ENCODE results near the gene KLHL30.

Gene KLHL30

DNA sequence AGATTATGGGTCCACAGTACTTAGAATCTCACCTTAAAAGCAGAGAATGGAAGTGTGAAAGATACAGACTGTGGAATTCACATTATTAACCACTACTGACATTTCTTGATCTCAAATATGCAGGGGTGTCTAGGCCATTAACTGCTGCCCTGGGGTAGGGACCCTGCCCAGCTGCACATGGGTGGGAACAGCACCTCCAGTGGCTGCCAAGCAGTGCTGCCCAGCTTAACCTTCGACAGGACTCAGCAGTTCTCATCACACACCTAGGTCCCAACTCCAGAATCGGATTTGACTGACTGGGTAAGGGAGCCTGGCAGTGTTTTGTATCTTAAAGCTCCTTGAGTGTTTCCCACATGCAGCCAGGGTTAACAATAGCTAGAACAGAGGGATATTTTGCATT, 35.2 kb downstream of the KLHL30 start:
- DNase-seq (ENCODE audit: low read depth in 1 of 2, low spot score in 1 of 2): no peak

DNA sequence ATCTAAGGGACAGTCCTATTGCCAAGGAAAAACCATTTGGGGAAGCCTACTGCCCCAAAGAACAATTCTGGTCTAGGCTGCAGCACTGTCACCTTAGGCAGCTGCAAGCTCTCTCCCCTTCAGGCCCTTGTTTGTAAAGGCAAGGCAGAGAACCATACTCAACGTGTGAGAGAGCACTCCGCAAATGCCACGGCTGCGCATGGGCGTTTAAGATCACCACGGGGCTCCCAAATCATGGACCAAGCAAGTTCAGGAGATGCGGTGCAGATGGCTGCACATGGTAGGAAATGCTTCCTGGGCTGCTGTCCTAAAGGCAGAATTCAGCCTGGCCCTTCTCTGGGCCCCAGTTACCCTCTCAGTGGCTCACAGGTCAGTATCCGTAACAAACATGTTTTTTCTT, 35.8 kb downstream of the KLHL30 start:
- DNase-seq (ENCODE audit: low read depth in 1 of 2, low spot score in 1 of 2): no peak

DNA sequence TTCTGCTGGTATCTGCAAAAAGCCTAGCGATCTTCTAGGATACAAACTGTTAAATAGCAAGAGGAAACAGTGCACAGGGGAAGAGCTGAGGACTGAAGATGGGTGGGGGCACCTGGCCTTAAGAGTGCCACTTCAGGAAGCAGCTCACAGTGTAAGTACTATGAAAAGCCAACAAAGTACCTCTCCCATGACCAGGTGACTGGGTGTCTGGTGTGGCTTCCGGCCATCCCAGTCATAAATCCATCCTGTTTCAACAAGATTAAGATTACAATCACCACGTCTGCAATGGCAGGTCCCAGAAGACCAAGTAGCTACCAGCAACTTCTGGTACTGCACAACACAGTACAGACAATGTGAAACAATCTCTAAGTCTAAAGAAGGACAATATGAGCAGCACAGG, 36.2 kb downstream of the KLHL30 start:
- no peak for DNase-seq (ENCODE audit: low read depth in 1 of 2, low spot score in 1 of 2)

DNA sequence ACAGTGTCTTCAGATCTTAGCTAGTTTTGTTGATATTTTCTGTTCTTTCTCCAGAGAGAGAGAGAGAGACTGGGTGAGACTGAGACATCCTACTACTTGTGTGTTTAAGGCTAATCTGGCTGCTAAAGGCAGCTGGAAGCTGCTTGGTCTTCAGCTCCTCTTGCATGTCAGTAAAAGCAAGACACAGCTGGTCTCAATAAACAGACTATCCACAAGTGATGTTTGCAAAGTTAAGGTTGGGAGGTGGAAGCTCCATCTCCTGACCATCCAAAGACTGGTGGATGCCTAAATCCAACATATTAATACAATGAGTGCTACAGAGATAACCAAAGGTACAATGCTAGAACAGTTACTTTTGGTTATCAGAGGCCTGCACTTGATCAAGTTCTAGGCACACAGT, 38.1 kb downstream of the KLHL30 start:
- no peak for DNase-seq (ENCODE audit: low read depth in 1 of 2, low spot score in 1 of 2)

DNA sequence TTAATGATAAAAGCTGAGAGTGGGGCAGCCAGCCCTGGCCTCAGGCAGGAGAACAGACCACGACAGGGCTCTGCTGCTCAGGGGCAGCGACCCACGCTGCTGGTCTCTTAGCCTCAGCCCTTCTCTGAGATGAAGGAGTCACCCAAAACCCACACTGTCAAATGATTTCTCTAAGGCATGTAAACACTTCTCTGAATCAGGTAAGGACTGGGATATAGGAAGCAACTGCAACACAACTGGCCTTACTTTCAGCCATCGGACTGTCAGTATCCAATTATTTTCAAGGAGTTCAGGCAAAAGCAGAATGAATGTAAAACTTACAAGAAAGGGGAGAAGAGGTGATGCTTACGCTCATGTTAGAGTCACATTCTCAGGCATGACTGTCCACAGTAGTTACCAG, 42.1 kb downstream of the KLHL30 start:
- no peak for DNase-seq (ENCODE audit: low read depth in 1 of 2, low spot score in 1 of 2)

DNA sequence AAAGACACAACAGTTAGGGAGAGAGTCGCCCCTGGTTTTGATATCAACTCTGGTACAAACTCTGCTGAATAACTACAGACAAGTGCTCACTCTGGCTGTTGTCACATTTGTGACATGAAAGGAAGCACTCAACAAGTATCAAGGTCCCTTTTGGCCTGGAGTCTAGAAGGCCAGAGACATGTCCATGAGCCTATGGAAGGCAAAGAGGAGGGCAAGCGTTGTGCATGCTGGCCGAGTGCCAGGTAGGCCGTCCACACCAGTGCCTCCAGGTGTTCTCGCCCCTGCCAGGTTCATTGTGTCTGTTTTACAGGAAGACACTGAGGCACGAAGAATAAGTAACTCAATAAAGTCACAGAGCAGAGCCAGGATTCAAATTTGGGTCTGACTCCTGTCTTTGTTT, 43.9 kb downstream of the KLHL30 start:
- DNase-seq (ENCODE audit: low read depth in 1 of 2, low spot score in 1 of 2): no peak

DNA sequence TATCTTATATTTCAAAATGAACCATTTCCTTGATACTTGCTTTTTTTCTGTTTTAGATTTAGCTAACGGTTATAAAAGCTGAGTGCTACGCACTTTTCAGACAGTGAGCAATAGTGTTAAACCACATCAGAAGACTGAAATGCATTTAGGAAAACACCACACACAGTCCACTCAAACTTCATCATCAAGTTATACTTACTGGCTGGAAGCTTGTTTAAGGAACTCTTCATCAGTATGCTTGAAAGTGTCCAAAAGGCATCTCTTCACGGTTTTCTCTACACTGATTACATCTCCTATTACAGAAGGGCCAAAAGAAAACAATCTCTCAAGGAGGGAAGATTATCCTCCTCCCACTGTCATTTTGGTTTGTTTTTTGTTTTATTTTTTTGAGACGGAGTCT, 45.4 kb downstream of the KLHL30 start:
- no peak for DNase-seq (ENCODE audit: low read depth in 1 of 2, low spot score in 1 of 2)

DNA sequence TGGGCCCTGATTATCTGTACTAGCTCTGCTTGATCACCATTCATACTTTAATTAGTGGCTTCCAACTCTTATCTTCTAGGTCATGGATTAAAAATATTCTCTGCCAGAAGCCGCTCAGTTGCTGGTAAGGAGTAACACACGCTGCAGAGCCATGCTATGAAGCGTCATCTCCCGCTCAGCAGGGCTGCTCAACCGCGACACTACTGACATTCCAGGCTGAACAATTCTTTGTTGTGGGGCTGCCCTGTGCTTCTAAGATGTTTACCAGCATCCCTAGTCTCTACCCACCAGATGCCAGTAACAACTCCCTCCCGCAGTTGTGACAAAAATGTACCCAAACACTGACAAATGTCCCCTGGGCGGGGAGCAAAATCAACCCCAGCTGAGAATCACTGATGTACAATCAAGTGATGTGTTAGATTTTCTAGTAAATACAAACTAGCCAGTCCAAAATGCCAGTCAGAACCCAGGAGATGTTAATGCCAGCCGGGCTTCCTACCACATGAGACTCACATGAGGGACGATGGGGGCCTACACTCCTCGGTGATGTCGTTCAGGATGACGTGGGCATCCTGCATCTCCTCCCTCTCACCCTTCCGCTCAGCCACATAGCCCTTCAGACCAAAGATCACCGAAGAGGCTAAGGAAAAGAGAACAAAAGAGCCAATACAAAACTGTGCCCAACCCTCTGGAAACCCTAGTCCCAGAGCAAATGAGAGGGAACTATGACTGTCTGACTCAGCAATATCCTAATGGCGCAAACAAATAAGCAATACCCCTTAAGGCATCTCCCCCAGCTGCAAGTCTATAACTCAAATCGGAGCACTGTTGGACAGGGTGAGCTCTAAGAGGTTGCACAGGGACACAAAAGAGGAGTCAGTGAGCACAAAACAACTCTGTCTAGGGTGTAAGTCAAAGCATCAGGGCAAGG, 49.4 kb downstream of the KLHL30 start:
- no peak for DNase-seq (ENCODE audit: low read depth in 1 of 2, low spot score in 1 of 2)

DNA sequence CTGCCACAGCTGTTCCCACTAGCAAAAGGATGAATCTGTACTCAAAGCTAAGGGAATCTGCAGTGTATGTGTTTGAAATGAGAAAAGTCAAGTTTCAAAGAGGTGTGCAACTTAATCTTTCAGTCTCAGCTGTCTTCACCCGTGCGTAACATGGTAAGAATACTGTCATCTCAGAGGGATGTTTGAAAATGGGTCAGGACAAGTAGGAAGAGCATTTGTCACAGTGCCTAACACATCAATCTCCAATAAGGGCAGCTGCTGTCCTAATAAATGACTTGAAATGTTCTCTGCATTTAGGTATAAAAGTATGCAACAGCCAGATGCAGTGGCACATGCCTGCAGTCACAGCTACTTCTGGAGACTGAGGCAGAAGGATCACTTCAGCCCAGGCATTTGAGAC, 52.0 kb downstream of the KLHL30 start:
- no peak for DNase-seq (ENCODE audit: low read depth in 1 of 2, low spot score in 1 of 2)
